ENCODE measurements around the gene AP5S1.
A peak's percentile ranks its signal among the peaks of the same experiment; 100 is the strongest.
"Not testable (repeated sequence)": the region's sequence is repeated elsewhere in the genome, so short reads cannot be mapped to it uniquely, and the experiment has no call there.

Gene AP5S1

DNA sequence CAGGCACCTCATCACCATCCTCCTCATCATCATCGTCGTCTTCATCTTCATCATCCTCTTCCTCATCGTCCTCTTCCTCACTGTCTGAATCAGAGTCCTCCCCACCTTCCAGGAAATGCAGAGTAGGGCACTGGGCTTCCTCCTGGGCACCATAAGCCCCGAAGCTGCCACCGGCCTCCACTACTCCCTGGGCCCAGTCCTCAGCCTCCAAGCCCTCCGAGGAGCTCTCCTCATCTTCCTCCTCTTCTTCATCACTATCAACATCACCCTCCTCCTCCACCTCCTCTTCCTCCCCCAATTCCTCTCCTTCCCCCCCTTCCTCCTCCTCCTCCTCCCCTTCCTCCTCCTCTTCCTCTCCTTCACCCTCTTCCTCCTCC lies 35.5 kb upstream of the AP5S1 start:
- no peak for DNase-seq (ENCODE audit: low read depth)
- peak overlapping the region; percentile 76 for H3K4me3 ChIP-seq (ENCODE audit: control insufficient read depth, low read depth, low read length)
- TF ChIP-seq, protein P1, sequence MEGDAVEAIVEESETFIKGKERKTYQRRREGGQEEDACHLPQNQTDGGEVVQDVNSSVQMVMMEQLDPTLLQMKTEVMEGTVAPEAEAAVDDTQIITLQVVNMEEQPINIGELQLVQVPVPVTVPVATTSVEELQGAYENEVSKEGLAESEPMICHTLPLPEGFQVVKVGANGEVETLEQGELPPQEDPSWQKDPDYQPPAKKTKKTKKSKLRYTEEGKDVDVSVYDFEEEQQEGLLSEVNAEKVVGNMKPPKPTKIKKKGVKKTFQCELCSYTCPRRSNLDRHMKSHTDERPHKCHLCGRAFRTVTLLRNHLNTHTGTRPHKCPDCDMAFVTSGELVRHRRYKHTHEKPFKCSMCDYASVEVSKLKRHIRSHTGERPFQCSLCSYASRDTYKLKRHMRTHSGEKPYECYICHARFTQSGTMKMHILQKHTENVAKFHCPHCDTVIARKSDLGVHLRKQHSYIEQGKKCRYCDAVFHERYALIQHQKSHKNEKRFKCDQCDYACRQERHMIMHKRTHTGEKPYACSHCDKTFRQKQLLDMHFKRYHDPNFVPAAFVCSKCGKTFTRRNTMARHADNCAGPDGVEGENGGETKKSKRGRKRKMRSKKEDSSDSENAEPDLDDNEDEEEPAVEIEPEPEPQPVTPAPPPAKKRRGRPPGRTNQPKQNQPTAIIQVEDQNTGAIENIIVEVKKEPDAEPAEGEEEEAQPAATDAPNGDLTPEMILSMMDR (IDR thresholded peaks at IDR 0.05; ENCODE audit: control insufficient read depth, insufficient read depth, low read depth, low read length, missing control alignments): no peak

DNA sequence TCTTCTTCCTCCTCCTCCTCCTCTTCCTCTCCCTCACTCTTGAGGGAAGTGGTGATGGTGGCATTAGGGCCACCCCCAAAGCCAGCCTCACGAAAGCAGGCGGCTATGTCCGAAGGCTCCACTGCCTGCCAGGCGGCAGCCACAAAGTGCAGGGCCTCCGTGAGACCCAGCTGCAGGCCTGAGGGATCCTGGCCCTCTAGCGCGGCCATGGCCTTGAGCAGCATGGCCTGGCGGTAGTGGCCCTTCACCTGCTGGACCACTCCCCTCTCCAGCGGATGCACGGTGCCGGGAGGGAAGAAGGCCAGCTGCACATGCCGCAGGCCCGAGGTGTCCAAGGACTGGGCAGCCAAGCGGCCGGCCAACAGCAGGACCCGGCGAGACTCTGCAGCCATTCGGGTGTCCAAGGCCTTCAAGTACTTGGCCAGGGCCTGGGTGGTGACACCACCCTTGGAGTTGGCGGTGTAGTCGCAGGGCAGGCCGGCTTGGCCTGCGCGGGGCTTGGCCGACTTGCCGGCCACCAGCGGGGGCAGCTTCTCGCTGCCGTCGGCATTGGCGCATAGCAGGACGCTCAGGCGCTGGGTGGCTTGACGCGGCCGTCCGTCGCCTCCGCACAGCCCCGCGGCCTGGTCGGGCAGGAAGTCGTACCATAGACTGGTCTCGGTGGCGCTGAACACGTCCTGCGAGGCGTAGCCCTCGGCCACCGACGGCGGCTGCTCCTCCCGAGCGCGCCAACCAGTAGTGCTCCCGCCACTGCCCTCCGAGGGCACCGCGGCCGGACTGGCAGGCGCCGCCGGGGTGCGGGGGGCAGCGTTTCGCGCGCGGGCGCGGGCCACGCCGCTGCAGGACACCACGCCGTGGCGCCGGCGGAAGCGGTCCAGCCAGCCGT lies 34.9 kb upstream of the AP5S1 start:
- TF ChIP-seq, protein P1 (IDR thresholded peaks at IDR 0.05; ENCODE audit: control insufficient read depth, insufficient read depth, low read depth, low read length, missing control alignments): peak; percentile 2
- DNase-seq (ENCODE audit: low read depth): no peak
- H3K4me3 ChIP-seq (ENCODE audit: control insufficient read depth, low read depth, low read length): peak overlapping the region; percentile 76

DNA sequence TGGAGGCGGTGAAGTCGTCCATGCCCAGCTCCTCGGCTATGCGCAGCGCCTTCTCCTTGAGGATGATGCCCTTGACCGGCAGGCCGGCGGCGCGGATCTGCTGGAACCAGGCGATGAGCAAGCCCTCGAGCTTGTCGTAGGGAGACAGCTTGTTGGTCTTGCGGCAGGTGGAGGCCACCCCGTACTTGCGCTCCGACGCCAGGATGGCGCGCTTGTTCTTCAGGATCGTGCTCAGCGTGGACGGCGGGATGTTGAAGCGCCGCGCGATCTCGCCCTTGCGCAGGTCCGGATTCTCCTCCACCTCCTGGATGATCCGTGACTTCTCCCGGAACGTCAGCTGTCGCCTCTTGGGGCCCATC lies 34.2 kb upstream of the AP5S1 start:
- TF ChIP-seq, protein P1 (IDR thresholded peaks at IDR 0.05; ENCODE audit: control insufficient read depth, insufficient read depth, low read depth, low read length, missing control alignments): no peak
- DNase-seq (ENCODE audit: low read depth): no peak
- H3K4me3 ChIP-seq (ENCODE audit: control insufficient read depth, low read depth, low read length): peak overlapping the region; percentile 76

DNA sequence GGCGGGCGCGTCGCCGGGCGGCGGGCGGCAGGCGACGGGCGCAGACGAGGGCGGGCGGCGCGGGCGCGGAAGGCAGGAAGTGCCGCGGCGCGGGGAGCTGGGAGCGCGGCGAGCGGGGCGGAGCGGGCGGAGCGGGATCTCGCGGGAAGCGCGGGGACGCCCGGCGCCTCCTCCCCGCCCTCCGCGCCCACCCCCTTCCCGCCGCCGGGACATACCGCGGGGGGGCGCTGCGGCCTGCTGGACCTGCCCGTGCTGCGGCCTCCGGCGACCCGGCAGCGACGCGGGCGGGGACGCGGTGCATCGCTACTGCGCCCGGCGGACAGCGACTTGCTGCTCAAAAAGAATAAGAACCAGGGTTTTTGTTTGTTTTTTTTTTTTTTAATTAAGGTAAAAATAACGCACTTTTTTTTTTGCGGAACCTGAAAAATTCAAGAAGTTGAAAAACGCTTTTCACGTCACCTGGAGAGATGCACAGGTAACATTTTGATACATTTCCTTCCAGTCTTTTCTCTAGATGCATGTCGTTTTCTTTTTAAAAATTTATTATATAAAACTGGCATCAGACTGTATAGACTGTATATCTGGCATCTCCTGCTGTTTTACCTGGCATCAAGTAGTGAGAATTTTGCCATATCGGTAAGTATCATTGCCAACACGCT lies 33.6 kb upstream of the AP5S1 start, which contains the start of gene CENPB:
Gene CENPB, minus strand, starts transcription at position 76 of the 659 bp plus-strand sequence. CDS start 257 bp downstream, outside the sequence.
- H3K4me3 ChIP-seq (ENCODE audit: control insufficient read depth, low read depth, low read length): peak within 1 kb of the TSS; percentile 76
- no peak for DNase-seq (ENCODE audit: low read depth)
- TF ChIP-seq, protein P1 (IDR thresholded peaks at IDR 0.05; ENCODE audit: control insufficient read depth, insufficient read depth, low read depth, low read length, missing control alignments): peak; percentile 47

DNA sequence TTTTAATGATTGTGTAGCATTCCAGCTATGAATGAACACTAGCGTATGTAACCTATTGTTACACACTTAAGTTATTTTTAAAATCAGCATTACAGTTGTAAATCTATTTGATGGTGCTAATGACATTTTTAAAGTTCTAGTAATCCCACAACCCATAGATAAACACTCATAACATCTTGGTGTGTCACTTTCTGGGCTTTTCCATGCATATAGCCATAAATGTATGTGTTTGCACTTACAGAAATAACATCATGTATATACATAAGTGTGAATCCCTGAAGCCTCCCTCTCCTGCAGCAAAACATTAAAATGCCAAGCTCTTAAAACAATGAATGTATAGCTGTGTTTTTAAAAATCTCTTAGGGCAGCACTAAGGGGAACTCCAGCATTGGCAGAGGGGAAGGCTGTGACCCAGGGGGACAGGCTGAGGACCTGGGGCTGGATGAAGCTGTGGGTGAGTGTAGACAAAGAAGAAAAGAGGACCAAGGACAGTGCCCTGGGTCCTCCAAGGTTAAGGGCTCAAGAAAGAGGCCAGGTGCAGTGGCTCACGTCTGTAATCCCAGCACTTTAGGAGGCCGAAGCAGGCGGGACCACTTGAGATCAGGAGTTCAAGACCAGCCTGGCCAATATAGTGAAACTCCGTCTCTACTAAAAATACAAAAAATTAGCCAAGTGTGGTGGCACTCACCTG lies 32.9 kb upstream of the AP5S1 start:
- H3K4me3 ChIP-seq (ENCODE audit: control insufficient read depth, low read depth, low read length): no peak overlapping the region
- no peak for DNase-seq (ENCODE audit: low read depth)
- TF ChIP-seq, protein P1 (IDR thresholded peaks at IDR 0.05; ENCODE audit: control insufficient read depth, insufficient read depth, low read depth, low read length, missing control alignments): no peak

DNA sequence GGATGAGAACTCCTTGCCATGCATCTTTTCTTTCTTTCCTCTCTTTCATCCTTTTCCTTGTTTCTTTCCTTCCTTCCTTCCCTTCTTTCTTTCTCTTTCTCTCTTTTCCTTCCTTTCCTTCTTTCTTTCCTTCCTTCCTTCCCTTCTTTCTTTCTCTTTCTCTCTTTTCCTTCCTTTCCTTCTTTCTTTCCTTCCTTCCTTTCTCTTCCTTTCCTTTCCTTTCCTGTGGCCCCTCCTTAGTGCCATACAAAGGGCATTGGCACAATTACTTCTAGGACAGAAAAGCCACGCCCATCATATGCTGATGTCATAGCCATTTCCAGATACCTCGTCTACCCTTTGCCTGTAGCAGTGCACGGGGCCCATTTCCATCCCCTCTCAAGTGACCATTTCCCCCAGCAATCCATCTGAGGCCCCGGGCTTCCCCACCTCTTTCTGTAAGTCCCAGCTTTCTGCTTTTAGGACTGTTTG lies 31.6 kb upstream of the AP5S1 start:
- no peak overlapping the region for H3K4me3 ChIP-seq (ENCODE audit: control insufficient read depth, low read depth, low read length)
- TF ChIP-seq, protein P1 (IDR thresholded peaks at IDR 0.05; ENCODE audit: control insufficient read depth, insufficient read depth, low read depth, low read length, missing control alignments): no peak
- no peak for DNase-seq (ENCODE audit: low read depth)

DNA sequence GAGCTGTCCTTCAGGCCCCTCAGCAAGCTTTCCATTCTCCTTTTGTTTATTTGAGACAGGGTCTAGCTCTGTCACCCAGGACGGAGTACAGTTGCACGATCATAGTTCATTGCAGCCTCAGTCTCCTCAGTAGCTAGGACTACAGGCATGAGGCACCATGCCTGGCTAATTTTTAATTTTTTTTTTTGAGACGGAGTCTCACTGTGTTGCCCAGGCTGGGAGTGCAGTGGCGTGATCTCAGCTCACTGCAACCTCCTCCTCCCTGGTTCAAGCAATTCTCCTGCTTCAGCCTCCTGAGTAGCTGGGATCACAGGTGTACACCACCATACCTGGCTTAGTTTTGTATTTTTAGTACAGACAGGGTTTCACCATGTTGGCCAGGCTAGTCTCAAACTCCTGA lies 31.1 kb upstream of the AP5S1 start:
- not testable (repeated sequence) for DNase-seq (ENCODE audit: low read depth)

DNA sequence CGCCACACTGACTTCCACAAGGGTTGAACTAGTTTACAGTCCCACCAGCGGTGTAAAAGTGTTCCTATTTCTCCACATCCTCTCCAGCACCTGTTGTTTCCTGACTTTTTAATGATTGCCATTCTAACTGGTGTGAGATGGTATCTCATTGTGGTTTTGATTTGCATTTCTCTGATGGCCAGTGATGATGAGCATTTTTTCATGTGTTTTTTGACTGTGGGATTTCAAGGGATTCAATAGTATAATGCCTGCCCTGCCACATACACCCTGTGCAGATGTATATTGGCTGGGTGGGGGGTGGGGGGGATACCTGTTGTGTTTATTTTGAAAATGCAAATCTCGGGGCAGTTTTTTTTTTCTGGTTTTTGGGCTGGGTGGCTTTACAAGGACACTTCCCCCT lies 26.2 kb upstream of the AP5S1 start:
- not testable (repeated sequence) for DNase-seq (ENCODE audit: low read depth); H3K4me3 ChIP-seq (ENCODE audit: control insufficient read depth, low read depth, low read length)

More for the DNA sequence above, 31.1 kb upstream of the AP5S1 start:
- not testable (repeated sequence) for H3K4me3 ChIP-seq (ENCODE audit: control insufficient read depth, low read depth, low read length)

Measured in AG09309 (cell line).